ENCODE results near the gene ADAM12. TPM values are rescaled to one million over a fixed set of nuclear protein-coding genes. Genes with fewer than 3 reads are reported as not detected.
"Not testable (repeated sequence)": the region's sequence is repeated elsewhere in the genome, so short reads cannot be mapped to it uniquely, and the experiment has no call there.

The ADAM12 gene
- total RNA-seq, 1 experiment from 2014 or later = not detected

DNA sequence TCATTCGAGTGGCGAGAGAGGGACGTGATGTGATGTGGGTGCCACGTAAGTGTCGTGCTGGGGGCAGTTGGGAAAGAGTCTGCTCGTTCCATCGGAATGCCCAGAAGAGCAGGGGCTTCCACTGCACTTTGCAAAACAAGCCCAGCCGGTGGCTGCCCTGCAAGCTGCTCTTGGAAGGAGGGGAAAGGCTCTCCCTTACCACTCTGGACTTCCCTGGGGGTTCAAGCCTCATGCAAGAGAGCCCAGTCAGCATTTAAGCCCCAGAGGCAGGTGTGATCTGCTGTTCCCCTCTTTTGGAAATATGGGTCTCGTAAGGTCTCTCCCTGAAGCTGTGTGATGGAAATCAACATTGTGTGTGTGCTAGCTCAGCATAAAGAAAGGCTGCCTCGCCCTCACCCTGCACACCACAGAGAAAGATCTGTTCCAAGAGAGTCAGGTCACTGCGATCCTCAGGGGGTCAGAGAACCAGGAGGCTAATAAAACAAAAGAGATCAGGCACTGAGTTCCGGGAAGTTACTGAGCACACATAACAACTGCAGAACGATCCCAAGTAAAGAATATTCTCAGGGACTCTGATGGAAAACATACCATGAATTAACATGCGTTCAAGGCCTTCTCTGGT is 212.5 kb downstream of the ADAM12 start:
- Histone ChIP-seq H3K4me2 (ENCODE audit: low read length) (no peak overlapping the region), H3K27ac (ENCODE audit: low read depth, low read length) (no peak overlapping the region), H3K4me1 (ENCODE audit: control insufficient read depth in 1 of 2, insufficient read depth in 2 of 2, low read length in 2 of 2) (no peaks in the 10 kb centered on the region), H3K27me3 (ENCODE audit: insufficient read depth, low read length) (peaks cover 41% of the 10 kb centered on the region), H2AFZ (ENCODE audit: low read depth, low read length, poor library complexity, severe bottlenecking) (no peak overlapping the region), H3K79me2 (ENCODE audit: insufficient read depth, low read length) (no peaks in the 10 kb centered on the region), H4K20me1 (ENCODE audit: insufficient read depth) (no peaks in the 10 kb centered on the region), H3K36me3 (ENCODE audit: control insufficient read depth in 1 of 2, insufficient read depth in 2 of 2, low read length in 2 of 2) (no peaks in the 10 kb centered on the region), H3K9me3 (ENCODE audit: control insufficient read depth in 1 of 2, insufficient read depth in 1 of 2, low read depth in 1 of 2, low read length in 2 of 2) (no peaks in the 10 kb centered on the region), H3K9me2 (ENCODE audit: insufficient read depth) (no peaks in the 10 kb centered on the region), H3K4me3 (replicated peaks in 1 of 2; ENCODE audit: low read depth in 1 of 2, low read length in 2 of 2) (no peak overlapping the region), H3K9ac (ENCODE audit: low read length) (no peak overlapping the region)
- ATAC-seq = no peak
- CTCF ChIA-PET = no interaction called here
- no peak for DNase-seq (ENCODE audit: low read depth, low spot score)
- BruUV-seq (replicated peaks) = no TSS peak
- RAD21 ChIA-PET (ENCODE audit: low non-redundant PET in 1 of 2, low total read pairs in 2 of 2, uncharacterized antibody in 2 of 2, unreplicated experiment in 2 of 2) = no interaction called here
- POLR2A ChIA-PET = no interaction called here
- intact Hi-C loops (cut with micrococcal nuclease) = no loop called here
- TF ChIP-seq ZFX (IDR thresholded peaks at IDR 0.05) (no peak), YY1 (IDR thresholded peaks at IDR 0.05; ENCODE audit: extremely low read depth, insufficient replicate concordance, low read depth, low read length) (no peak), RAD21 (IDR thresholded peaks at IDR 0.05; ENCODE audit: low read depth) (no peak), TCF7L2 (IDR thresholded peaks at IDR 0.05; ENCODE audit: borderline replicate concordance, extremely low read depth, insufficient read depth, insufficient read length) (no peak), EZH2 (IDR thresholded peaks at IDR 0.05) (no peak), ZNF274 (IDR thresholded peaks at IDR 0.05; ENCODE audit: low read depth, low read length) (no peak), ELF1 (IDR thresholded peaks at IDR 0.05; ENCODE audit: borderline replicate concordance, low read depth) (no peak), FOSL1 (IDR thresholded peaks at IDR 0.05; ENCODE audit: low read depth) (no peak), EGR1 (IDR thresholded peaks at IDR 0.05; ENCODE audit: low read depth) (no peak), SRF (IDR thresholded peaks at IDR 0.05; ENCODE audit: low read depth) (no peak)
- TF ChIP-seq, protein P1, sequence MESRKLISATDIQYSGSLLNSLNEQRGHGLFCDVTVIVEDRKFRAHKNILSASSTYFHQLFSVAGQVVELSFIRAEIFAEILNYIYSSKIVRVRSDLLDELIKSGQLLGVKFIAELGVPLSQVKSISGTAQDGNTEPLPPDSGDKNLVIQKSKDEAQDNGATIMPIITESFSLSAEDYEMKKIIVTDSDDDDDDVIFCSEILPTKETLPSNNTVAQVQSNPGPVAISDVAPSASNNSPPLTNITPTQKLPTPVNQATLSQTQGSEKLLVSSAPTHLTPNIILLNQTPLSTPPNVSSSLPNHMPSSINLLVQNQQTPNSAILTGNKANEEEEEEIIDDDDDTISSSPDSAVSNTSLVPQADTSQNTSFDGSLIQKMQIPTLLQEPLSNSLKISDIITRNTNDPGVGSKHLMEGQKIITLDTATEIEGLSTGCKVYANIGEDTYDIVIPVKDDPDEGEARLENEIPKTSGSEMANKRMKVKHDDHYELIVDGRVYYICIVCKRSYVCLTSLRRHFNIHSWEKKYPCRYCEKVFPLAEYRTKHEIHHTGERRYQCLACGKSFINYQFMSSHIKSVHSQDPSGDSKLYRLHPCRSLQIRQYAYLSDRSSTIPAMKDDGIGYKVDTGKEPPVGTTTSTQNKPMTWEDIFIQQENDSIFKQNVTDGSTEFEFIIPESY (IDR thresholded peaks at IDR 0.05; ENCODE audit: extremely low read depth, insufficient replicate concordance, low read length) = no peak
- TF ChIP-seq, protein P2, sequence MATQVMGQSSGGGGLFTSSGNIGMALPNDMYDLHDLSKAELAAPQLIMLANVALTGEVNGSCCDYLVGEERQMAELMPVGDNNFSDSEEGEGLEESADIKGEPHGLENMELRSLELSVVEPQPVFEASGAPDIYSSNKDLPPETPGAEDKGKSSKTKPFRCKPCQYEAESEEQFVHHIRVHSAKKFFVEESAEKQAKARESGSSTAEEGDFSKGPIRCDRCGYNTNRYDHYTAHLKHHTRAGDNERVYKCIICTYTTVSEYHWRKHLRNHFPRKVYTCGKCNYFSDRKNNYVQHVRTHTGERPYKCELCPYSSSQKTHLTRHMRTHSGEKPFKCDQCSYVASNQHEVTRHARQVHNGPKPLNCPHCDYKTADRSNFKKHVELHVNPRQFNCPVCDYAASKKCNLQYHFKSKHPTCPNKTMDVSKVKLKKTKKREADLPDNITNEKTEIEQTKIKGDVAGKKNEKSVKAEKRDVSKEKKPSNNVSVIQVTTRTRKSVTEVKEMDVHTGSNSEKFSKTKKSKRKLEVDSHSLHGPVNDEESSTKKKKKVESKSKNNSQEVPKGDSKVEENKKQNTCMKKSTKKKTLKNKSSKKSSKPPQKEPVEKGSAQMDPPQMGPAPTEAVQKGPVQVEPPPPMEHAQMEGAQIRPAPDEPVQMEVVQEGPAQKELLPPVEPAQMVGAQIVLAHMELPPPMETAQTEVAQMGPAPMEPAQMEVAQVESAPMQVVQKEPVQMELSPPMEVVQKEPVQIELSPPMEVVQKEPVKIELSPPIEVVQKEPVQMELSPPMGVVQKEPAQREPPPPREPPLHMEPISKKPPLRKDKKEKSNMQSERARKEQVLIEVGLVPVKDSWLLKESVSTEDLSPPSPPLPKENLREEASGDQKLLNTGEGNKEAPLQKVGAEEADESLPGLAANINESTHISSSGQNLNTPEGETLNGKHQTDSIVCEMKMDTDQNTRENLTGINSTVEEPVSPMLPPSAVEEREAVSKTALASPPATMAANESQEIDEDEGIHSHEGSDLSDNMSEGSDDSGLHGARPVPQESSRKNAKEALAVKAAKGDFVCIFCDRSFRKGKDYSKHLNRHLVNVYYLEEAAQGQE (IDR thresholded peaks at IDR 0.05; ENCODE audit: low read depth) = no peak
- TF ChIP-seq, protein P3, sequence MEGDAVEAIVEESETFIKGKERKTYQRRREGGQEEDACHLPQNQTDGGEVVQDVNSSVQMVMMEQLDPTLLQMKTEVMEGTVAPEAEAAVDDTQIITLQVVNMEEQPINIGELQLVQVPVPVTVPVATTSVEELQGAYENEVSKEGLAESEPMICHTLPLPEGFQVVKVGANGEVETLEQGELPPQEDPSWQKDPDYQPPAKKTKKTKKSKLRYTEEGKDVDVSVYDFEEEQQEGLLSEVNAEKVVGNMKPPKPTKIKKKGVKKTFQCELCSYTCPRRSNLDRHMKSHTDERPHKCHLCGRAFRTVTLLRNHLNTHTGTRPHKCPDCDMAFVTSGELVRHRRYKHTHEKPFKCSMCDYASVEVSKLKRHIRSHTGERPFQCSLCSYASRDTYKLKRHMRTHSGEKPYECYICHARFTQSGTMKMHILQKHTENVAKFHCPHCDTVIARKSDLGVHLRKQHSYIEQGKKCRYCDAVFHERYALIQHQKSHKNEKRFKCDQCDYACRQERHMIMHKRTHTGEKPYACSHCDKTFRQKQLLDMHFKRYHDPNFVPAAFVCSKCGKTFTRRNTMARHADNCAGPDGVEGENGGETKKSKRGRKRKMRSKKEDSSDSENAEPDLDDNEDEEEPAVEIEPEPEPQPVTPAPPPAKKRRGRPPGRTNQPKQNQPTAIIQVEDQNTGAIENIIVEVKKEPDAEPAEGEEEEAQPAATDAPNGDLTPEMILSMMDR (IDR thresholded peaks at IDR 0.05 in 2 of 3, conservative IDR thresholded peaks at IDR 0.05 in 1 of 3; ENCODE audit: borderline replicate concordance in 1 of 3, insufficient read depth in 1 of 3, low read depth in 2 of 3, low read length in 2 of 3) = no peak

DNA sequence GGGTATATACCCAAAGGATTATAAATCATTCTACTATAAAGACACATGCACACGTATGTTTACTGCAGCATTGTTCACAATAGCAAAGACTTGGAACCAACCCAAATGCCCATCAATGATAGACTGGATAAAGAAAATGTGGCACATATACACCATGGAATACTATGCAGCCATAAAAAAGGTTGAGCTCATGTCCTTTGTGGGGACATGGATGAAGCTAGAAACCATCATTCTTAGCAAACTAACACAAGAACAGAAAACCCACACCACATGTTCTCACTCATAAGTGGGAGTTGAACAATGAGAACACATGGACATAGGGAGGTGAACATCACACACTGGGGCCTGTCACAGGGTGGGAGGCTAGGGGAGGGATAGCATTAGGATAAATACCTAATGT is 215.5 kb downstream of the ADAM12 start:
- H3K27ac ChIP-seq (ENCODE audit: low read depth, low read length); CTCF ChIA-PET; H3K36me3 ChIP-seq (ENCODE audit: control insufficient read depth in 1 of 2, insufficient read depth in 2 of 2, low read length in 2 of 2); BruUV-seq (replicated peaks); H3K9me2 ChIP-seq (ENCODE audit: insufficient read depth); H4K20me1 ChIP-seq (ENCODE audit: insufficient read depth); H3K4me1 ChIP-seq (ENCODE audit: control insufficient read depth in 1 of 2, insufficient read depth in 2 of 2, low read length in 2 of 2); H2AFZ ChIP-seq (ENCODE audit: low read depth, low read length, poor library complexity, severe bottlenecking); H3K79me2 ChIP-seq (ENCODE audit: insufficient read depth, low read length); H3K4me2 ChIP-seq (ENCODE audit: low read length); intact Hi-C loops (cut with micrococcal nuclease); H3K9ac ChIP-seq (ENCODE audit: low read length); H3K4me3 ChIP-seq (replicated peaks in 1 of 2; ENCODE audit: low read depth in 1 of 2, low read length in 2 of 2); RAD21 ChIA-PET (ENCODE audit: low non-redundant PET in 1 of 2, low total read pairs in 2 of 2, uncharacterized antibody in 2 of 2, unreplicated experiment in 2 of 2); POLR2A ChIA-PET; DNase-seq (ENCODE audit: low read depth, low spot score); ATAC-seq; H3K9me3 ChIP-seq (ENCODE audit: control insufficient read depth in 1 of 2, insufficient read depth in 1 of 2, low read depth in 1 of 2, low read length in 2 of 2): not testable (repeated sequence)
- H3K27me3 ChIP-seq (ENCODE audit: insufficient read depth, low read length) = peaks cover 51% of the 10 kb centered on the region
